Astrocyte (in vitro differentiated cells and primary cell): ENCODE results near the gene NKD1. TPM values are rescaled to one million over a fixed set of nuclear protein-coding genes. Genes with fewer than 3 reads are reported as not detected.

Experiments used
- DNase-seq: peaks from one replicate; pipeline ENCODE4 v3.0.0-alpha.2; 2010; ENCODE audit warnings: low read depth
- FAIRE-seq: peaks from 2 replicates; lab custom pipeline; 2011; peaks lifted over from hg19 to GRCh38; lab: Jason Lieb, UNC
- H2AFZ ChIP-seq: 2 replicates; pipeline ENCODE4 v1.6.0; 2012; ENCODE audit warnings: low read depth, low read length, inconsistent platforms
- H3K27ac ChIP-seq: 2 replicates; pipeline ENCODE4 v1.5.1; 2011; ENCODE audit warnings: low read depth, low read length, inconsistent platforms
- H3K27me3 ChIP-seq: 2 replicates; pipeline ENCODE4 v1.6.0; 2011; ENCODE audit warnings: low read length, inconsistent platforms; ENCODE audit not compliant: insufficient read depth
- H3K36me3 ChIP-seq: 2 replicates; pipeline ENCODE4 v1.5.1; 2011; ENCODE audit warnings: low read length, inconsistent platforms; ENCODE audit not compliant: insufficient read depth
- H3K4me1 ChIP-seq: 2 replicates; pipeline ENCODE4 v1.5.1; 2011; ENCODE audit warnings: low read length, inconsistent platforms; ENCODE audit not compliant: insufficient read depth
- H3K4me2 ChIP-seq: 2 replicates; pipeline ENCODE4 v1.6.0; 2012; ENCODE audit warnings: low read length, inconsistent platforms
- H3K4me3 ChIP-seq: 2 replicates; pipeline ENCODE4 v1.5.1; 2011; ENCODE audit warnings: low read depth, mild to moderate bottlenecking, low read length, inconsistent platforms; ENCODE audit not compliant: insufficient read depth
- H3K79me2 ChIP-seq: 2 replicates; pipeline ENCODE4 v1.6.0; 2012; ENCODE audit warnings: mild to moderate bottlenecking, low read length, inconsistent platforms; ENCODE audit not compliant: insufficient read depth
- H3K9ac ChIP-seq: 2 replicates; pipeline ENCODE4 v1.6.0; 2012; ENCODE audit warnings: mild to moderate bottlenecking, low read length, inconsistent platforms
- H3K9me3 ChIP-seq: 2 replicates; pipeline ENCODE4 v1.5.1; 2012; ENCODE audit warnings: low read depth, mild to moderate bottlenecking, low read length, inconsistent platforms; ENCODE audit not compliant: insufficient read depth
- H4K20me1 ChIP-seq: 2 replicates; pipeline ENCODE4 v1.6.0; 2012; ENCODE audit warnings: low read length, inconsistent platforms; ENCODE audit not compliant: insufficient read depth
- H3K27ac Mint-ChIP-seq: one replicate; pipeline ENCODE4 v1.8.0; 2021; ENCODE audit warnings: mild to moderate bottlenecking, mixed read lengths; ENCODE audit not compliant: unreplicated experiment
- H3K27me3 Mint-ChIP-seq: one replicate; pipeline ENCODE4 v1.8.0; 2021; ENCODE audit warnings: low read depth, mixed read lengths; ENCODE audit not compliant: unreplicated experiment
- H3K36me3 Mint-ChIP-seq: one replicate; pipeline ENCODE4 v1.8.0; 2021; ENCODE audit warnings: low read depth, mixed read lengths; ENCODE audit not compliant: unreplicated experiment
- H3K4me1 Mint-ChIP-seq: one replicate; pipeline ENCODE4 v1.8.0; 2021; ENCODE audit warnings: low read depth, mixed read lengths; ENCODE audit not compliant: unreplicated experiment
- H3K4me3 Mint-ChIP-seq: one replicate; pipeline ENCODE4 v1.8.0; 2021; ENCODE audit warnings: mild to moderate bottlenecking, moderate library complexity, mixed read lengths; ENCODE audit not compliant: unreplicated experiment
- H3K9me3 Mint-ChIP-seq: one replicate; pipeline ENCODE4 v1.8.0; 2021; ENCODE audit warnings: mild to moderate bottlenecking, mixed read lengths; ENCODE audit not compliant: unreplicated experiment
- CTCF ChIP-seq: IDR thresholded peaks from 2 replicates; pipeline ENCODE4 v1.5.1; 2011; ENCODE audit warnings: low read depth, mild to moderate bottlenecking, inconsistent platforms, low read length, moderate library complexity; ENCODE audit not compliant: insufficient read depth
- EZH2 ChIP-seq: IDR thresholded peaks from 2 replicates; pipeline ENCODE4 v1.6.1; 2012; ENCODE audit warnings: mild to moderate bottlenecking, low read length, inconsistent platforms; ENCODE audit not compliant: insufficient read depth
- total RNA-seq: library from RNA; stranded (reverse); gene quantifications from 2 replicates; pipeline ENCODE4 v1.2.1, GENCODE V29; 2021

The NKD1 gene
- total RNA-seq, 1 donor from 2014 or later, result 9.1 TPM

- Mint-ChIP-seq H3K27ac (no peak overlapping the region), H3K4me1 (no peaks in the 10 kb centered on the region), H3K9me3 (peaks cover 7% of the 10 kb centered on the region), H3K36me3 (peaks cover 4% of the 10 kb centered on the region), H3K4me3 (no peak overlapping the region), H3K27me3 (peaks cover 8% of the 10 kb centered on the region)
- no peak overlapping the region for H3K27ac ChIP-seq
- no peak for DNase-seq
- H3K4me3 ChIP-seq, result no peak overlapping the region
- H3K9ac ChIP-seq, result no peak overlapping the region
- H3K4me2 ChIP-seq, result no peak overlapping the region
- no peaks in the 10 kb centered on the region for H3K4me1 ChIP-seq
- H3K9me3 ChIP-seq, result peaks cover 5% of the 10 kb centered on the region
- no peaks in the 10 kb centered on the region for H4K20me1 ChIP-seq
- no peak for TF ChIP-seq EZH2
- TF ChIP-seq CTCF, result no peak
- no peak overlapping the region for H2AFZ ChIP-seq
- FAIRE-seq, result no peak
- H3K36me3 ChIP-seq, result no peaks in the 10 kb centered on the region
- no peaks in the 10 kb centered on the region for H3K79me2 ChIP-seq
- H3K27me3 ChIP-seq, result peaks cover 3% of the 10 kb centered on the region
Measured at GRCh38 chr16:50516401-50516800, 31.8 kb upstream of the NKD1 start.

GRCh38 chr16:50516890-50517289 lies 31.3 kb upstream of the NKD1 start:
- H3K36me3 Mint-ChIP-seq, result peaks cover 4% of the 10 kb centered on the region
- H3K4me3 ChIP-seq, result no peak overlapping the region
- no peak for FAIRE-seq
- peaks cover 7% of the 10 kb centered on the region for H3K9me3 Mint-ChIP-seq
- H4K20me1 ChIP-seq, result no peaks in the 10 kb centered on the region
- no peak overlapping the region for H3K27ac ChIP-seq
- DNase-seq, result no peak
- H3K27me3 Mint-ChIP-seq, result peaks cover 7% of the 10 kb centered on the region
- peaks cover 3% of the 10 kb centered on the region for H3K27me3 ChIP-seq
- no peaks in the 10 kb centered on the region for H3K36me3 ChIP-seq
- TF ChIP-seq CTCF, result no peak
- no peak for TF ChIP-seq EZH2
- no peak overlapping the region for H2AFZ ChIP-seq
- no peak overlapping the region for H3K4me3 Mint-ChIP-seq
- H3K9ac ChIP-seq, result no peak overlapping the region
- no peaks in the 10 kb centered on the region for H3K4me1 Mint-ChIP-seq
- H3K4me1 ChIP-seq, result no peaks in the 10 kb centered on the region
- H3K79me2 ChIP-seq, result no peaks in the 10 kb centered on the region
- H3K9me3 ChIP-seq, result peaks cover 5% of the 10 kb centered on the region
- H3K27ac Mint-ChIP-seq, result no peak overlapping the region
- H3K4me2 ChIP-seq, result no peak overlapping the region

GRCh38 chr16:50517450-50518252 lies 30.5 kb upstream of the NKD1 start:
- no peak overlapping the region for H3K9ac ChIP-seq
- H3K79me2 ChIP-seq, result no peaks in the 10 kb centered on the region
- no peak overlapping the region for H3K27ac ChIP-seq
- H3K9me3 Mint-ChIP-seq, result peaks cover 7% of the 10 kb centered on the region
- FAIRE-seq (no peak), DNase-seq (no peak)
- H3K9me3 ChIP-seq, result peaks cover 5% of the 10 kb centered on the region
- H3K27ac Mint-ChIP-seq, result no peak overlapping the region
- no peaks in the 10 kb centered on the region for H3K36me3 ChIP-seq
- H3K4me3 ChIP-seq, result no peak overlapping the region
- H3K4me1 ChIP-seq, result no peaks in the 10 kb centered on the region
- H2AFZ ChIP-seq, result no peak overlapping the region
- TF ChIP-seq CTCF (no peak), EZH2 (no peak)
- peaks cover 4% of the 10 kb centered on the region for H3K36me3 Mint-ChIP-seq
- H3K27me3 ChIP-seq, result no peaks in the 10 kb centered on the region
- no peak overlapping the region for H3K4me3 Mint-ChIP-seq
- no peaks in the 10 kb centered on the region for H4K20me1 ChIP-seq
- no peaks in the 10 kb centered on the region for H3K4me1 Mint-ChIP-seq
- H3K27me3 Mint-ChIP-seq, result peaks cover 7% of the 10 kb centered on the region
- H3K4me2 ChIP-seq, result no peak overlapping the region
